ENCODE data around the gene SLC2A5.

The SLC2A5 gene

DNA sequence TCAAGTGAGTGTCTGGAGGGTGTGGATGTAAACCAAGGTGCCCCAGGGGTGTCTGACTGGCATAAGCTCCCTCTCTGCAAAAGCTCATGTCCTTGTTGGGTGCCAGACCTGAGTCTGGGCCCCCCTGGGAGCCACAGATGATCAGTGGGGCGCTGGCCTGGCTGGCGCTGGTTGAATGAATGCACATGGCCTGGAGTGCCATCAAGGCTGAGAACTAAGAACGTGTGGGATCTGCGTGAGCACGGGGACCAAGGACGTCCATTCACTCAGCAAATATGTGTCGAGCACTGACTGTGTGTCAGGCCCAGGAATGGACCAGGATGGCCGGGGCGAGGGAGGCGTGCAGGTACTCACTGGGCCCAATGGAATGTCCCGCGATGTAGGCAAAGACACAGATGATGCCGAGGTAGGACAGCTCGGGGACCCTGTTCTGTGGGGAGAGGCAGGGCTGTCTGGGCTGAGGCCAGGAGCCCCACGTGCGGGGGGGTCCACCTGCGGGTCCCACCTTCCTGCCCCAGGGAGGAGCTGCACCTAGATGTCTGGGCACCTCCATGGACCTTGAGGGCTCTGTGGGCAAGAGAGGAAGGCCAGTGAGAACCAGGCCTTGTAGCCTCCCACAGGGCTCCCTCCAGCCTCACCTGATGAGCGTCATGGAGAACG is 62.3 kb downstream of the SLC2A5 start:
- TF ChIP-seq TAF1 (IDR thresholded peaks at IDR 0.05; ENCODE audit: borderline replicate concordance, insufficient read depth, low read length) (no peak), FOXP2 (optimal IDR thresholded peaks at IDR 0.05; ENCODE audit: borderline replicate concordance, extremely low read depth, extremely low read length, insufficient read depth) (no peak), SIN3A (IDR thresholded peaks at IDR 0.05; ENCODE audit: borderline replicate concordance, insufficient read depth, low read length) (no peak), POLR2AphosphoS5 (IDR thresholded peaks at IDR 0.05; ENCODE audit: low read depth, low read length) (no peak)
- TF ChIP-seq, protein P1, sequence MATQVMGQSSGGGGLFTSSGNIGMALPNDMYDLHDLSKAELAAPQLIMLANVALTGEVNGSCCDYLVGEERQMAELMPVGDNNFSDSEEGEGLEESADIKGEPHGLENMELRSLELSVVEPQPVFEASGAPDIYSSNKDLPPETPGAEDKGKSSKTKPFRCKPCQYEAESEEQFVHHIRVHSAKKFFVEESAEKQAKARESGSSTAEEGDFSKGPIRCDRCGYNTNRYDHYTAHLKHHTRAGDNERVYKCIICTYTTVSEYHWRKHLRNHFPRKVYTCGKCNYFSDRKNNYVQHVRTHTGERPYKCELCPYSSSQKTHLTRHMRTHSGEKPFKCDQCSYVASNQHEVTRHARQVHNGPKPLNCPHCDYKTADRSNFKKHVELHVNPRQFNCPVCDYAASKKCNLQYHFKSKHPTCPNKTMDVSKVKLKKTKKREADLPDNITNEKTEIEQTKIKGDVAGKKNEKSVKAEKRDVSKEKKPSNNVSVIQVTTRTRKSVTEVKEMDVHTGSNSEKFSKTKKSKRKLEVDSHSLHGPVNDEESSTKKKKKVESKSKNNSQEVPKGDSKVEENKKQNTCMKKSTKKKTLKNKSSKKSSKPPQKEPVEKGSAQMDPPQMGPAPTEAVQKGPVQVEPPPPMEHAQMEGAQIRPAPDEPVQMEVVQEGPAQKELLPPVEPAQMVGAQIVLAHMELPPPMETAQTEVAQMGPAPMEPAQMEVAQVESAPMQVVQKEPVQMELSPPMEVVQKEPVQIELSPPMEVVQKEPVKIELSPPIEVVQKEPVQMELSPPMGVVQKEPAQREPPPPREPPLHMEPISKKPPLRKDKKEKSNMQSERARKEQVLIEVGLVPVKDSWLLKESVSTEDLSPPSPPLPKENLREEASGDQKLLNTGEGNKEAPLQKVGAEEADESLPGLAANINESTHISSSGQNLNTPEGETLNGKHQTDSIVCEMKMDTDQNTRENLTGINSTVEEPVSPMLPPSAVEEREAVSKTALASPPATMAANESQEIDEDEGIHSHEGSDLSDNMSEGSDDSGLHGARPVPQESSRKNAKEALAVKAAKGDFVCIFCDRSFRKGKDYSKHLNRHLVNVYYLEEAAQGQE (IDR thresholded peaks at IDR 0.05; ENCODE audit: insufficient read depth in 1 of 2, low read depth in 2 of 2, low read length in 2 of 2) = no peak

DNA sequence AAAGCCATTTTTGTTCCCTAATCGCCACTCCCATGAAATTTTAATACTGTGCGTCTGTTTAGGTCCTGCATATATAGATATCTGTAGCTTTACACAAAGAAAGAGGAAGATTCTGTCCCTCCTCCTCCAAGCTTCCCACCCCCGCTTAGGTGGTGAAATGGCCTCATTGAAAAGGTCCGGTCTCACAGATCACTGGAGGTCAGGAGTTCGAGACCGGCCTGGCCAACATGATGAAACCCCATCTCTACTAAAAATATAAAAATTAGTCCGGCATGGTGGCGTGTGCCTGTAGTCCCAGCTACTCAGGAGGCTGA is 64.1 kb downstream of the SLC2A5 start:
- TF ChIP-seq FOXP2 (optimal IDR thresholded peaks at IDR 0.05; ENCODE audit: borderline replicate concordance, extremely low read depth, extremely low read length, insufficient read depth) = no peak
- TF ChIP-seq POLR2AphosphoS5 (IDR thresholded peaks at IDR 0.05; ENCODE audit: low read depth, low read length) = no peak
- TF ChIP-seq SIN3A (IDR thresholded peaks at IDR 0.05; ENCODE audit: borderline replicate concordance, insufficient read depth, low read length) = no peak
- no peak for TF ChIP-seq TAF1 (IDR thresholded peaks at IDR 0.05; ENCODE audit: borderline replicate concordance, insufficient read depth, low read length)
- TF ChIP-seq, protein P1 (IDR thresholded peaks at IDR 0.05; ENCODE audit: insufficient read depth in 1 of 2, low read depth in 2 of 2, low read length in 2 of 2) = no peak

DNA sequence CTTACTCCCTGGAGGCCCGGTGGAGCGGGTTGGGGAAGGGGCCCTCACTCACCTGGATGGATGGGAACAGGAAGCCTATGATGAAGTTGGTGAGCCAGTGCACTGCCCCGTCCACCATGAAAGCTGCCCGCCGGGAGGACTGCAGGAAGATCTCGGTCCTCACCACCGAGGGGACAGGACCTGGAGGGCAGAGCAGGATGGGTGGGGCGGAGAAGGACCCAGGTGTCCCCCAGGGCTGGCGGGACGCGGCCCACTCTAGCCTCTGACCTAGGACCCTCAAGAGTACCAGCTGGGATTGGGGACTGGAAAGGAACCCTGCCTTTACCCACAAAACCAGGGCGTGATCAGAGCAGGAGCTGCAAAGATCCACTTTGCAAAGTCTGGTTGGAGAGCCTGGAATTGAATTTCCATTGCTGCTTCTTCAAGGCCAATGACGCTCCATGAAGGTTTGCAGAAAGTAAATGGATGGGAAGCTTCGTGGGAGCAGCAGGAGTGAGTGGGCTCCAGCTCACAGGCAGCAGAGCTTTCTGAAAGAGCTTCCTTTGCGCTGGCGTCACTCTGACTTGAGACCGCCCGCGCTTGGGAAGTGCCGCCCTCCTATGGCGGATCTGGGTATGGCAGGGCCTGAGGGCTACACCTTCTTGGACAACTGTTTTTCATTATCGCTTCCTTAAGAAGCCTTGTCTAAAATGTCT is 64.6 kb downstream of the SLC2A5 start:
- TF ChIP-seq FOXP2 (optimal IDR thresholded peaks at IDR 0.05; ENCODE audit: borderline replicate concordance, extremely low read depth, extremely low read length, insufficient read depth) = no peak
- TF ChIP-seq TAF1 (IDR thresholded peaks at IDR 0.05; ENCODE audit: borderline replicate concordance, insufficient read depth, low read length) = no peak
- no peak for TF ChIP-seq POLR2AphosphoS5 (IDR thresholded peaks at IDR 0.05; ENCODE audit: low read depth, low read length)
- TF ChIP-seq, protein P1 (IDR thresholded peaks at IDR 0.05; ENCODE audit: insufficient read depth in 1 of 2, low read depth in 2 of 2, low read length in 2 of 2) = no peak
- no peak for TF ChIP-seq SIN3A (IDR thresholded peaks at IDR 0.05; ENCODE audit: borderline replicate concordance, insufficient read depth, low read length)

DNA sequence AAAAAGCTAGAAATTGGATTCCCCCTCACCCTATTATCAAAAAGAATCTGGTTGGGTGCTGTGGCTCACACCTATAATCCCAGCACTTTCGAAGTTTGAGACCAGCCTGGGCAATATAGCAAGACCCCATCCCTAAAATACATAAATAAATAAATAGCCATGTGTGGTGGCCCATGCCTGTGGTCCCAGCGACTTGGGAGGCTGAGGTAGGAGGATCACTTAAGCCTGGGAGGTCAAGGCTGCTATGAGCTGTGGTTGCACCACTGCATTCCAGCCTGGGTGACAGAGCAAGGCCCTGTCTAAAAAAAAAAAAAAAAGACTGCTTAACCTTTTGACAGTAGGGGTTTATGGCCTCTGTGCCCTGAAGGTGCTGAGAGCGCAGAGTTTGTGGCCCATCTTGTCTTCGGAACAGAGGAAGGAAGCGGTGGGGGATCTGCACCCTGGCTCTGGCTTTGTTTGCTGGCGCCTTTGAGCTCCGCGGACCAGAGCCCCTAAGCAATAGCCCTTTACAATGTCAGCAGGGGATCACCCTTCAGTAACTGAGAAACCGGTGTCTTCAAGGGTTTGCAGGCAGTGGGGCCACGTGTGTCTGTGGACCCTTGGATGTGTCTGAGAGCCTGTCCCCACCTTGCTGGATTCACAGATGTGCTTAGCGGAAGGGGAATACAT is 65.3 kb downstream of the SLC2A5 start:
- TF ChIP-seq, protein P1 (IDR thresholded peaks at IDR 0.05; ENCODE audit: insufficient read depth in 1 of 2, low read depth in 2 of 2, low read length in 2 of 2) = no peak
- no peak for TF ChIP-seq POLR2AphosphoS5 (IDR thresholded peaks at IDR 0.05; ENCODE audit: low read depth, low read length)
- TF ChIP-seq TAF1 (IDR thresholded peaks at IDR 0.05; ENCODE audit: borderline replicate concordance, insufficient read depth, low read length) = no peak
- no peak for TF ChIP-seq SIN3A (IDR thresholded peaks at IDR 0.05; ENCODE audit: borderline replicate concordance, insufficient read depth, low read length)
- TF ChIP-seq FOXP2 (optimal IDR thresholded peaks at IDR 0.05; ENCODE audit: borderline replicate concordance, extremely low read depth, extremely low read length, insufficient read depth) = no peak

All from PFSK-1 (cell line).